HG03095 (cell line): ENCODE data around the gene HIVEP2.

ENCODE experiments used
- ATAC-seq: cut with Tn5 transposase; IDR thresholded peaks from one replicate; pipeline ENCODE4 v1.9.1; 2021; ENCODE audit warnings: moderate library complexity; ENCODE audit not compliant: unreplicated experiment

Gene HIVEP2

DNA sequence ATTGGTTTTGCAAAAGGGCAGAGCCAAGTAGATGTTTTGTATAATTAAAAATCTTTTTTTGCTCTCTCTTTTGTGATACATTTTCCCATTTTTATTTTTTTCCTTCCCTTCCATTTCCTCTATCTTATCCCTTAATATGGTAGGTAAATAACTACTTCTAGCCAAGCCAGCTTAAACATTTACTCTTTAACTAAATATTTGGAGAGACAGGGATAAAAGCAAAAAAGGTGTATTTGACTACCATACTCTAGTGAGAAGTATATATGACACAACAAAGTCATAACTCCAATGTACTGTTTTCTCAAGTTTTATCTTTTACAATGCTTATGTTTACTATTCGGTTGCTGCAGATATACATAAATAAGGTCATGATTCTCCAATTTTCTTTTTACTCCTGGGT lies 154.7 kb downstream of the HIVEP2 start:
- ATAC-seq: no peak

DNA sequence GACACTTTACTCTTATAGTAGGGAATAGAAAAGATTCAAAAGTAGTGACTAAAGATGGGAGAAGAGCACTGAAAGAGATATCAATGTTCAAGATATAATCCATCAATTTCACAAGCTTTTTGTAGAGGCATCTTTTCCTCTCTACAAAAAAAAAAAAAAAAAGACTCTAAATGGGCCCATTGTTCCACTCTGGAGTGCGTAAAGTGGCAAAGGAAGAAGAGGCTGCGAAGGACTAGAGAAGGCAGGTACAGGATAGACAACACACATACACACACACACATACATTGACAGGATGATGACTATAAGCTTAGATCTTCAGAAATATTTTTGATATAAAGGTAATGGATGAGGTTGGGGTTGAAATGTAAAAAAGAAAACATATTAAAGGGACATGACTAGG lies 157.6 kb downstream of the HIVEP2 start:
- ATAC-seq: no peak

DNA sequence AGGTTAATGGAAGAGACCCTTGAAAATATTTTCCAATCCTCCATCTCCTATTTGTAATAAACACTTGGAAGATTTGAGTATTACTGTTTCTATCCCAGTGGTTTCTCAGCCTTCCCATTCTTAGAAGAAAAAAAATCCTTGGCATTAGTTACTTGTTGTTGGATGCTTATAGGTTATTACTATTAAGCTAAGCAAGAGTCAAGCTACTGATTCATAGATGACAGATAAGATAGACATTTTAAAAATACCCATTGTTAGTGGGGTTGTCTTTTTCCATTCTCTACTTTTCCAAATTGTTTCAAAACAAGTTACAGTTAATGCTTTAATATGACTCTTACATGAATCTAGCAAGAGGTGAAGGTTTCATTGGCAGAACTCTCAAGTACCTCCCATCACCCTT lies 158.5 kb downstream of the HIVEP2 start:
- ATAC-seq: no peak

DNA sequence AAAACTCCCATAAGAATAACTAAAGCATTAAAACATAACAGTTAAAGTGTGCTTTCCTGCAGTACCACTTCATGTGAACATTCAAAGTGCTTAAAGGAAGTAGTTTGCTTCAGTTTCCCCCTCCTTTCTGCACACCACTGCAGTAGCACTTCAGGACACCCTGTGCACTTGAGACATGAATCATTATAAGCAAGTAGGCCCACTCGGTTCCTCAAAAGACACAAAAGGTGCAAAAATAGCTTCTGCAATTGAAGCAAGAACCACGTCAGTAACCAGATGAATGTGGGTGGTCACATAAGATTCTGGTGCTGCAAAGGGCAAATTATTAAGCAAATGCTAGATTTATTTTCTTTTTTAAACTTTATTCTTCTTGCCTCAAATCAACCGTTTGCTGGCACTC lies 160.6 kb downstream of the HIVEP2 start:
- peak; percentile 98 for ATAC-seq

DNA sequence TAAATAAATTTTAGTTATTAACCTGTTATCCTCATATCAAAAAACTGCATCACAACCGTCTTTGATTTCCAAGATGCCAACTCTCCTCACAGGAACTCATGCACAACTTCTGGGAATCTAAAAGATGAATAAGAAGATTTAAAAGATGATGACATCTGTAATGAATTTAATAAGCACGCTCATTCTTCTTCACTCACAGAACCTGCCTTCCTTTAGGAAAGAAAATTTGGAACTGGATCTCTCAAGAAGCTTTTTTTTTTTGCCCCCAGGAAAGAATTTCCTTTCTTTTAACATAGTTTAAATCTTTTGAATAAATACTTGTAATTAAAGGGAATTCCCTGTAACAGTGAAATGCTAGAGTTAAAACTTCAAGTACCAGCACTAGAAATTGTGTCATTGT lies 161.5 kb downstream of the HIVEP2 start:
- no peak for ATAC-seq

DNA sequence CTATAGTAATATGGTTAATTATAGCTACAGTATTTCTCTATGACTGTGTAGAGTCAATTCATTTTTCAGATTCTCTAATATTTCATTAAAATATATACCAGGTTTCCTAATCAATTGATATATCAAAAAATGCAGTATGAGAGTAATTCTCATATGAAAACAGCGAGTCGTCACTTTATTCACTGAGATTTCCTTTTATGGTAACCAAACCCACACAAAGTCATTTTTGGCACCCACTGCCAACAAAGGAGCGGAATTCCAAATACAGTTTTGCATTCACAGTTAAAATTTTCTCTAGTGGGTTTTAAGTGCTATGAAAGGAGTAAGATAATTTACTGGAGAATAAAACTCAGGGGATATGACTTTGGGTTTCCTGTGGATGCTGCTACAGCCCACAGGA lies 163.8 kb downstream of the HIVEP2 start:
- ATAC-seq: no peak

DNA sequence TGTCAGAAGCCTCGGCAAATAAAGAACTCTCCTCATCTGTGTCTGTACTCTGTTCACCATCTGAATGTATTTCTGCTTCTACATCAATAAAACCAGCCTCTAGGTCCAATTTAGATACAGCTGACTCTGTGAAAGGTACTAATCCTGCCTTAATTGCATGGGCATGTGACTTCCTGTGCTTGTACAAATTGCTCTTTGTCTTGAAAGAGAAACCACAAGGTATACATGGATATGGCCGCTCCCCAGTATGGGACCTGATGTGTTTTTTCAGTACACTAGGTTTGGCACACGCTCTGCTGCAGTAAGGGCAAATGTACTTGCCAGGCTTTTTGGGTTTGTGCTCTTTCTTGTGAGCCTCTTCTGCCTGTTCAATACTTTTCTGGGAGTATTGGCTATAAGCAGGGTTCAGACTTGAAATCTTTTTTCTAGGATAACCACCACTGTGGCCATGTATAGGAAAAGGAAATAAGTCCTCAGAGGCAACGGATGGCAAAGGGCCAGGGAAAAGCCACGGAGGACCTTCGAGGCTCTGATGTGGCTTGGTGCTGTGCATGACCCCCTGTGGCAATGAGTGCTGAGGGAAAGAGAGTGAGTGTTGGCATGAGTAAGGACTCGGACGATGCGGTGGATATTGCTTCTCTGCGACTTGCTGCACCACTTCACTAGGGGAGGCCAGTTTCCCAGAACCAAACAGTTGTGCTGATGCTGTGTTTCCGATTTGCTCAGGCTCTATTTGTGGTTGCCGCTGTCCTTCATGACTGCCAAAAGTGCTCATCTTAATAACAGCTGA lies 170.9 kb downstream of the HIVEP2 start:
- no peak for ATAC-seq

DNA sequence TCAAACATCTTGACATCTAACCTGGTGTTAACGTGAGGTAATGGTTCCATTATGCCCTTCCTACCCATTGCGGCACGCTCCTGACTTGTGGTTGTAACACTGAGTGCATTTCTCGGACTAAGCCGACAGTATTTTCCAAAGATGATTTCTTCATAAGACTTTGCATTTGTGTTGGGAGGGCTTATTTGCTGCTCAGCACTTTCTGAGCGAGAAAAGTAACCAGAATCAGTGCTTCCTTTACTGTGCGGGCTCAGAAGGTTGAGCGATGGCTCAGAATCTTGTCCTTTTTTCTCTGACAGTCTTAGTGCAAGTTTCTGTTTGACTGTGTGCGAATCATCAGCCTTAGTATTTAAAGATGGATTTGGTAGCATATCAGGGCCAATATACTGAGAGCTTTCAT lies 171.7 kb downstream of the HIVEP2 start:
- no peak for ATAC-seq

DNA sequence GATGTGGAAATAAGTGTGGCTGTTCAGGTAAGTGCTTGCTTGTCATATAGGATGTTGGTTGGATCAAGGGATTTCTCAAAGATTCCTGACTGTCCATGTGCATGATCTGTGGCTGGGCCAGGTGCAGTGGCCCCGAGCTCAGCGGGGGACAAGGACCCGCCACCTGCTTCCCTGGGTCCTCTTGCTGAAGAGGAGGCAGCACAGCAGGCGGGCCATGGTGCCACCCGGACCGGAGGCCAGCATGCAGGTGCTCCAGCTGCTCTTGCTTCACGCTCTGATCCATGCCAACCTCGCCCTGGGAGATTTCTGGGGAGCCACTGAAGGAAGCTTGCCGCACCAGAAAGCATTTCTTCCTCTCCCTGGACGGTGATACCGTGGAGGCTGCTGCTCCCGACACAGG lies 173.8 kb downstream of the HIVEP2 start:
- ATAC-seq: no peak

DNA sequence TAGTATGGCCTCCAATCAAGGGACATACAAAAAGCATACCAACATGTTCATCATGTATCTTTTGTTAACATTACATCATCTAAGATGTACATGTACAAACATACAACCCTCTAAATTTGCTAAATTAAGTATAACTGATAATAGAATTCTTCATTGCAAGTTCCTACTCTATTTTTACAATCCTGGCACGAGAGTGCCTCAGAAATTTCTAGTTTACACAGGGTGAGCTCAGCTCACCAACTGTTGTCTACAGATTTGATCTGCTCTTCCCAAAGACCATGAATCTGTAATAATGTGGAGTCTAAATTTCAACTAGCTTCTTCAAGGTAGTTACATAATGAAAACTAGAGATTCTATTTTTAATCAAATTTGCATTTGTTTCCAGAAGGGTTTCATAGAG lies 179.7 kb downstream of the HIVEP2 start:
- ATAC-seq: no peak

DNA sequence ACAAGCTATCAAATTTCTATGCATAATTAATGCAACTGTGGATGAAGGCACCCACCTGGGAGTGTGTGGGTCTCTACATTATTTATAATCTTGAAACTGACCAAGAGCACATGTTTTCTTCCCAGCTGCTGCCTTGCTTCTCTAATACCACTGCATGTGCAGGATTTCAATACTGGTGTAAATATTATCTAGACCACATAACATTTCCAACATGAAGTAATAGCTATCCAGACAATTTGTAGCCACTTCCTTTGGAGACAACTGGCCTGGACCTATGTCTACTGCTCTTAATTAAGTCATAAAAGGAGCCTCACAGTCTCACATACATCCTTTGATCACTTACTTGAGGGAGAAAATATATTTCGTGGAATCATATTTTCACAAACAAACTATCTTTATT lies 180.7 kb downstream of the HIVEP2 start:
- ATAC-seq: no peak

DNA sequence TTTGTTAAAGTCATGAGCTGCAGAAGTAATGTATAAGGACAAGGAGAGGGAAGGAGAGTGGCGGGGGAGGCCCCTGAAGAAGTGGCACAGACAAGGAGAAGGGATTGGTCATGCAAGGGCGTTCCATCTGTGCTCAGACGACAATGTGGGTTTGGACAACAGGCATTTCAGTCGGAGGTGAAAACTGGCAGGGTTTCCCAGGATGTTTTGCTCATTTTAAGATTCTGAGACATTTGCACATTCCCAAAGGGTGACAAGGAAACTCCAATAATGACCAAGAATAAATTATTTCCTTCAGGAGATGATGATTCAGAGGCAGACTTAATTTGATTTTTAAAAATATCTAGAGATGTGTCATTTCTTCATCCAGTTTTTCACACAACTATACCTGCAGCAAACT lies 181.8 kb downstream of the HIVEP2 start:
- no peak for ATAC-seq

DNA sequence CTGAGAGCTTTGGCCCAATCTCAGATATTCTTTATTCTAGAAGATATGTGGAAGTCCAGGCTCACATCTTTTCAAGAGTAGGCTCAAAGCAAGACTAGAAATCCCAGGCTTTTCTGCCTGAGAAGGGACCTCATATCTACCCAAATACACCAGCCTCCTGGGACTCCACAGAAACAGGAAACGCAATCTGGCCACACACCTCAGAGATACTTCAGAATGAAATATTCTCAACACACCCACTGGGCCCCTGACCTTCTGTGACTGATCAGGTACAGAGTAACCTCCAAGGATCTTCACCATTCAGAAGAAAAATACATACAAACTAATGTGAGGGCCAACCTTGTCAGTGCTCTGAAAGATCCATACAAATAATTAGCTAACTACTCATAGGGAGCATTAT lies 183.2 kb downstream of the HIVEP2 start:
- ATAC-seq: peak; percentile 75

DNA sequence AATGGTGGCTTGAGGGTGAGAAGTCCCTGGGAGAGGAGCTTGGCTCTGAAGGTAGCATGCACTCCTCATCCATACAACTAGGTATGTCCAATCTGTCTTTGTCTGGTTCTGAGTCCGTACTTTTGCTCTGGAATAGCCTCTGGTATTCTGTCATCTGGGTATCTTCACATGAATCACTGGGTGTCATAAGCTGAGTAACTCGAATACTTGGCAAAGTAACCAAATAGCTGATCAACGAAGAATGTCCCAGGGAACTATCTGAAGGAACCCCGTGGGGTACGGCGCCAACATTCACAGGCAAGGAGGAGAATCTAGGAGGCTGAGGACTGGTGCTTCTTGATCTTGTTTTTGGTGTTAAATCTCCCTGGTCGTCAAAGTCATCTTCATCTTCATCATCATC lies 184.8 kb downstream of the HIVEP2 start:
- ATAC-seq: no peak

DNA sequence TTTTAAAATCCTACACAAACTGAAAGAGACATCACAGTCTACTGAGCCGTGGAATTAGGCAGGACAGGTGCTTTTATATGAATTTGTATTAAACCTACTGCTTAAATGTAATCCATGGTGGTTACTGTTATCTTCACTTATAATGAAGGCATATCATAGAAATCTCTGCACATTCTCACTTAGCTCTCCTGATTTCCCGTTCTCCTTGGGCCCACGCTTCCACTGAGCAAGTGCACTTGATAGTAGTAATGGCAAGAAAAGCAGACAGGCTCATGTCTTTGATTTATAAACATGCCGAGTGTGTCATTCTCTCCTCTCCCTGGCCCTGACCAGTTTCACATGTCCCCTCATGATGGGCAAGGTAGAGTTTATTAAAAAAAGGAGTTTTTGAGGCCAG lies 186.3 kb downstream of the HIVEP2 start:
- ATAC-seq: no peak

DNA sequence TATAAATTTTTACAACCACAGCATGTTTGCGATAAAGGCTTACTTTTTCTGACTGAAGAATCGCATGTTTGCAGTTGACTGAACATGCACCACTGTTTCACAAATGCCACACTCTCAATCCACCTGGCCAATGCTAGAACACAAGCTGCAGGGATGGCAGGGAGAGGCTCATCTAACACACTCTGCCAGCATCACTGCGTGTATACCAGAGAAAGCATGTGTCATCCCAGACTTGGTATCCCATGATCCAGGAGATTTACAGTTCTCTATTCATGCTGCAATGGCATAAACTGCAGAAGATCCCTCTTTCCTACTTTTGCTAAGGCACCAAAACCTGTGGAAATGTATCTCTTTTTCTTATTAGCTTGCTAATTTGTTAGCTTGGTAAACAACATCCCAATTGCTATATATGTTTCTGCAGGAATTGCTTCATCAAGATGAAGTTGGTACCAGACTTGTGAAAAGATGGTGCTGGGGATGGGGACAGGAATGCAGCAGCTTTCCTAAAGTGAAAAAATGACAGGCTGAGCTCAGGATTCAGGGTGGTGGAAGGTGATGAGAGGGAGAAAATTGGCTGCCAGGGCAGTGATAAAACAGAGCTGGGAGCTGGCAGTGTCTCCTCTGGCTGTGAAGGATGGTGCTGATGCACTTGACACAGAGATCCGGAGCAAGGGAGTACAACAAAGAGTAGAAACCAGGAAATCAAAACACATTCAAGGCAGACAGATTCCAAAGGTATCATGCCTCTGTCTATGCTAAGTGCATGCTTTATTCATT lies 186.9 kb downstream of the HIVEP2 start:
- ATAC-seq: no peak

DNA sequence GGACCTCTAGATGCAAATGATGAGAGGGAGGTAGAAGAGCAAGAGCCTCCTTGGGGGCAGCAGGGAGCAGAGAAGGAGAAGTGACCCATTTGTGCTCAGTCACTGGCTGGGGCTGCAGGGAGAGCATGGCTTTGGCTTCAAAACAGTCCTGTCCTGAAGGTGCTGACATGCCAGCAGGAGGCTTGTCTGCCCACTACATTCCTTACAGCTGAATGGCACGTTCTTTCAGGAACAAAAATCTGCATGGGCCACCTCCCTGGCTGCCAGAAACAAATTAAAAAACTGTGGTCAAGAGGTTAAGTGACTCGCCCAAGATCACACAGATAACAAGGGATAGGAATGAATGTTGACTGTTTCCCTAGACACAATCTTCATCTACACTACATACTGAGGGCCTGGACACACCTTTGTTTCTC lies 188.8 kb downstream of the HIVEP2 start:
- ATAC-seq: no peak

DNA sequence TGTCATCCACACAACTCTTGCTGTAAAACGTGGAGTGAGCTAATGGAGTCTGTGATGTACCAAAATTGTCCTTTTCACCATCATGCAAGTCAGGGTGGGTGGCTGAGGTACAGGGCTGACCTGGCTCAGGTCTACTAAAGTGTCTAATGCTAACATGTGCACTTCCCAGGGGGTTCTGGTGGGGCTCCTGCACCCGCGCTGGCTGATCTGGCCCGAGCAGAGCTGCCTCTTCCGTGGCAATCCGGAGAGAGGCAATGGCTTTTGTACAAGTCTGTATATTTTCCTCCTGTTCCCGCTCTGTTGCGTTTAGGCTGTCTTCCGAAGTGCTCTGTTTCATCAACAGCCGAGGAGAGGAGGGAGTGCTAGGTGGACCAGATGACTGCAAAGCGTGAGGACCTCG lies 191.8 kb downstream of the HIVEP2 start:
- ATAC-seq: no peak

DNA sequence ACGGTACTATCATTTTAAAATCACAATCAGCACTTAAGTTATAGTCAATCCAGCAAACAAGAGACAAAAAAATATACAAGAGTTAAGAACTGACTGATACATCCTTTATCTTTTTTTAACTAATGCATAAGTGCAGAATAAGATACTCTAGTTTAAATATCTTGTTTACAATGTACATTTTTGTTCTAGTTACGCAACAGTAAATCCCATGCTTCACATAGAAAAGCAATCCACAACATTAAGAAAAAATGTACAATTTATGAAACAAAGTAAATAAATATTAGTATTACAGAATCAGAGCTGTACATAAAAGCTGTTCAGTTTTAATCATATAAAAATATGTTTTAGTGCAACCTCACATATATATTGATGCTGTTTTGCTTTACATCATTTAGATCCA lies 192.6 kb downstream of the HIVEP2 start:
- ATAC-seq: no peak

DNA sequence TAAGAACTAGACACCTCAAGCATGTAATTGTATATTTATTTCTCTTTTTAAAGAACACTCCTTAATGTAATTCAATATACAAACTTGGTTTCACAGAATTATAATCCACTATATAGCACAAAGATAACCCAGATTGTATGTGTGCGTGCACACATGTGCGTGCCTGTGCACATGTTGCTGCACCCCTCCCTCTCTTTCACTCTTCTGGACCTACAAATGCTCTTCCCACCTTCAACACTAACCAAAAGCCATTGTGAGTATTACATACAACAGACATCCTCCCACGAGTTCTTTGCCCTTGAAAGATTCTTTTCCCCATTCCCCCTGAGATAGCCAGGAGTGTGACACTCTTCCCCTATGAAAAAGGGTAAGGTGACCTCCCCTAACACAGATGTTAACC lies 193.5 kb downstream of the HIVEP2 start:
- ATAC-seq: no peak

DNA sequence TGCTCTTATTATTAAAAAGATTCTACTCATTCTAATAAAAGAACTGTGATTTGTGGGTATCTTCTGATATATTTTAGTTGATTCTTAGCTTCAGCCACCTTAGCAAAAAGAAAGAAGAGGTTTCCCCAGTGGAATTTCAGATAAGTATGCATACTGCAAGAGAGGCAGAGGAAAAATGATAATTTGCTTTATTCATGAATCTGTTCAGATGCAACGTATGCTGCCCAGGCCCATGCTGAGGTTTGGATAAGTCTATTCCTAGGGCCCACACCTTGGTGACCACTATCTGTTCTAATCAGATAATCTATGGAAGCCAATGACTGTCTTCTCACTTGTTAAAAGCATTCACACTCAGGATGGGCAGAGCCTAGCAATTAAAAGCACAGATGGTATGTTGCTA lies 194.0 kb downstream of the HIVEP2 start:
- ATAC-seq: no peak

DNA sequence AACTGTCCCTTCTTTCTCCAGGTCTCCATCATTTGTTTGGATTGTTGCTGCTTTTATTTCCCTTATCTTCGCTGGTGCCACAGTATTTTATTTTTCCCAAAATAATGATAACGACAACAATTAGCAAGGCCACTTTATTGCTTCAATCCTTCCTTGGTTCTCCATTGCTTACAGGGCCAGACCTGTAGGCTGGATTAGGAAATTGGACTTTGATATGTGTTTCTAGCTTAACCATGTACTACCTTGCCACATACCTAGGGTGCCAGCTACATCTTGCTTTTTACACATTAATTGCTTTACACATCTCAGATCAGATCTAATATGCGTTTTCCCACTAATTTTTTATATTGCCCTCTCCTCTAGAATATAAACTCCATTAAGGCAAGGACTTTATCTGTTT lies 195.4 kb downstream of the HIVEP2 start:
- no peak for ATAC-seq

DNA sequence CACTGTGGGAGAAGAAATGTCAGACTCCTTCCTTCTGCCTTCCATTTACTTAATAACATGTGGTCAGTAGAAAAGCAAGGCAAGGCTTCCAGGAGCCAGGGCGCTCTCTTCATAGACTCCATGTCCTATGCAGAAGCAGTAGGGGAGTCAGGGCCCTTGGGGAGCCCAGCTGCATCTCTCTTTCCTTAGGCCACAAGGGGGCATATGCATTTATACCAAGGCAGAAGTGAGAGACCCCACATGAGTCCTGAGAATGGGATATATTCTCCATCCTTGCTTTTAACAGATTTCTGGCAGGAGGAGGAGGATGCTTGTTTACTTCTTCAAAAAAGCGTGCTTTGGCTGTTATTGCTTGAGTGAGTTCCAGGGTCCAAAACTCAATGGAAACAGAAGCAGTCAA lies 198.5 kb downstream of the HIVEP2 start:
- ATAC-seq: peak; percentile 75
